ENCODE data around the gene IGHMBP2. TPM values are rescaled to one million over a fixed set of nuclear protein-coding genes. Genes with fewer than 3 reads are reported as not detected.

IGHMBP2 gene
- total and polyA plus RNA-seq, 2 of the 8 experiments (the other 6 are each of a cell fraction or from before 2014, with no cell fraction given) = 8.4 to 17.6 TPM

DNA sequence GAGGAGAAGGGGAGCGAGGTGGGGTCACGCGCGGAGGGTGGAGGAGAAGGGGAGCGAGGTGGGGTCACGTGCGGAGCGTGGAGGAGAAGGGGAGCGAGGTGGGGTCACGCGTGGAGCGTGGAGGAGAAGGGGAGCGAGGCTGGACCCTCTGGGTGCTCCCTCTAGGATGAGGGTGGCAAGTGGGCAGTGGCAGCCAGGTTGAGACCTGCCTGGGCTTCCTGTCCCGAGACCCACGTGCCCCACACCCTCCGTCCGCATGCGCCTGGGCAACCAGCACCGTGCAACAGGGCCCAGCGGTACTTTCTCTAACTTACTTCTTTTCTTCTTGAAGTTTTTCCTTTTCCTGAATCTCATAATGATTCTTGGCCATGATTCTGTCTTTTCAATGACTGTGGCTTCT lies 11.1 kb upstream of the IGHMBP2 start:
- Histone ChIP-seq H3K18ac (ENCODE audit: extremely low read depth, low read length) (no peak overlapping the region), H3K14ac (ENCODE audit: insufficient read length) (no peak overlapping the region), H3K9me3 (ENCODE audit: insufficient read depth in 2 of 2, low read depth in 1 of 2, low read length in 1 of 2) (no peaks in the 10 kb centered on the region), H3K27ac (ENCODE audit: low read depth, low read length) (no peak overlapping the region), H3K9ac (replicated peaks in 1 of 4; ENCODE audit: extremely low read depth in 1 of 4, low read depth in 3 of 4, low read length in 3 of 4) (no peak overlapping the region), H3K4me1 (replicated peaks in 1 of 4; ENCODE audit: control insufficient read depth in 3 of 4, insufficient read depth in 4 of 4, low read length in 3 of 4) (peaks cover 0 to 4% (median under 1%) of the 10 kb centered on the region in 4 experiments; a peak in 1 of 7 replicates), H4K8ac (ENCODE audit: extremely low read depth, insufficient read depth, low read length) (no peak overlapping the region), H2BK5ac (ENCODE audit: low read depth, low read length) (no peak overlapping the region), H2BK12ac (ENCODE audit: low read depth, low read length) (no peak overlapping the region), H3K4me2 (ENCODE audit: insufficient read depth in 1 of 2, low read depth in 2 of 2, low read length in 2 of 2) (no peak overlapping the region), H2BK15ac (ENCODE audit: low read length) (no peak overlapping the region), H4K20me1 (replicated peaks in 1 of 2; ENCODE audit: control insufficient read depth in 1 of 2, insufficient read depth in 2 of 2, low read length in 2 of 2) (peaks cover 6 to 18% of the 10 kb centered on the region in 2 experiments), H3K23ac (ENCODE audit: insufficient read length) (no peak overlapping the region), H4K5ac (ENCODE audit: insufficient read length, low read depth, low read length) (no peak overlapping the region), H3K79me2 (ENCODE audit: control insufficient read depth in 1 of 2, insufficient read depth in 2 of 2, low read length in 2 of 2) (no peaks in the 10 kb centered on the region), H3K79me1 (ENCODE audit: low read depth, low read length) (no peaks in the 10 kb centered on the region), H3K36me3 (ENCODE audit: control insufficient read depth in 2 of 4, insufficient read depth in 4 of 4, low read length in 3 of 4) (peaks cover 14 to 57% (median 38%) of the 10 kb centered on the region in 4 experiments; a peak in 7 of 8 replicates), H3K23me2 (ENCODE audit: low read depth, low read length) (no peaks in the 10 kb centered on the region), H4K91ac (replicated peaks; ENCODE audit: insufficient read length, low read length) (no peak overlapping the region), H2BK120ac (replicated peaks; ENCODE audit: low read depth, low read length) (no peak overlapping the region), H3K4me3 (ENCODE audit: extremely low read depth in 1 of 4, insufficient read depth in 2 of 4, low read depth in 3 of 4, low read length in 4 of 4) (no peak overlapping the region), H3K56ac (replicated peaks; ENCODE audit: insufficient read length, low read depth, low read length) (no peak overlapping the region), H3K27me3 (replicated peaks in 1 of 4; ENCODE audit: control insufficient read depth in 3 of 4, extremely low read depth in 1 of 4, insufficient read depth in 3 of 4, low read length in 3 of 4) (no peaks in the 10 kb centered on the region), H2AK5ac (ENCODE audit: low read depth, low read length) (no peak overlapping the region), H3K4ac (replicated peaks; ENCODE audit: insufficient read length, low read depth, low read length) (no peak overlapping the region), H2AFZ (ENCODE audit: low read length) (no peak overlapping the region), H2BK20ac (ENCODE audit: low read length) (no peak overlapping the region)
- WGBS, 2 experiments (ENCODE audit: extremely low coverage in 1 of 2, insufficient coverage in 1 of 2, insufficient read length in 1 of 2, insufficient replicate concordance in 2 of 2, low coverage in 1 of 2, low lambda C conversion rate in 2 of 2, missing lambda C conversion rate in 1 of 2) = 99% methylated on average over 7 of the region's 20 CpGs; no CpG with 5 or more reads in 1 of the 2 experiments
- ChIA-PET CTCF (ENCODE audit: partially characterized antibody) (no interaction called here), POLR2A (ENCODE audit: partially characterized antibody) (no interaction called here)
- DNase-seq (ENCODE audit: low read depth in 1 of 2, low spot score in 2 of 2) = no peak
- no peak for TF ChIP-seq POLR2AphosphoS5 (IDR thresholded peaks at IDR 0.05; ENCODE audit: low read depth, low read length)
- no peak for FAIRE-seq

All from H1 (cell line).